Measurements from ENCODE around the gene CENPP.
"Not testable (repeated sequence)": the region's sequence is repeated elsewhere in the genome, so short reads cannot be mapped to it uniquely, and the experiment has no call there.

CENPP gene

GRCh38 chr9:92619601-92620300 lies 294.0 kb downstream of the CENPP start:
- FAIRE-seq: no peak

GRCh38 chr9:92620845-92621244 lies 295.1 kb downstream of the CENPP start:
- no peak for FAIRE-seq

GRCh38 chr9:92623936-92624335 lies 298.2 kb downstream of the CENPP start:
- FAIRE-seq: not testable (repeated sequence)

GRCh38 chr9:92626484-92626883 lies 300.7 kb downstream of the CENPP start:
- FAIRE-seq: no peak

- no peak for FAIRE-seq
These were observed 301.9 kb downstream of the CENPP start for GRCh38 chr9:92627651-92628050.

- FAIRE-seq: no peak
These were observed 305.9 kb downstream of the CENPP start for GRCh38 chr9:92631452-92632343.

GRCh38 chr9:92632641-92633040 lies 306.9 kb downstream of the CENPP start:
- no peak for FAIRE-seq

GRCh38 chr9:92633614-92634278 lies 308.0 kb downstream of the CENPP start:
- no peak for FAIRE-seq

- no peak for FAIRE-seq
These were observed 309.2 kb downstream of the CENPP start for GRCh38 chr9:92634712-92635605.

- FAIRE-seq: no peak
These were observed 310.0 kb downstream of the CENPP start for GRCh38 chr9:92635760-92636159.

GRCh38 chr9:92636627-92637026 lies 310.9 kb downstream of the CENPP start:
- FAIRE-seq: no peak

GRCh38 chr9:92637326-92637725 lies 311.6 kb downstream of the CENPP start:
- no peak for FAIRE-seq

GRCh38 chr9:92637886-92638620 lies 312.3 kb downstream of the CENPP start:
- no peak for FAIRE-seq

GRCh38 chr9:92638621-92639101 lies 312.9 kb downstream of the CENPP start:
- no peak for FAIRE-seq

- FAIRE-seq: no peak
These were observed 313.4 kb downstream of the CENPP start for GRCh38 chr9:92639124-92639523.

- FAIRE-seq: no peak
These were observed 314.1 kb downstream of the CENPP start for GRCh38 chr9:92639791-92640271.

GRCh38 chr9:92640398-92641091 lies 314.8 kb downstream of the CENPP start:
- FAIRE-seq: no peak

- no peak for FAIRE-seq
These were observed 315.5 kb downstream of the CENPP start for GRCh38 chr9:92641092-92641809.

GRCh38 chr9:92642041-92642451 lies 316.3 kb downstream of the CENPP start:
- FAIRE-seq: no peak

- FAIRE-seq: no peak
These were observed 316.8 kb downstream of the CENPP start for GRCh38 chr9:92642564-92642963.
